WTC11 (cell line): ENCODE data around the gene PCDH1. TPM values are rescaled to one million over a fixed set of nuclear protein-coding genes. Genes with fewer than 3 reads are reported as not detected.

Experiments used
- ATAC-seq: fragments of 200-7000 bp; cut with Tn5 transposase; 2 replicates; pipeline ENCODE4 v1.10.0; 2021; ENCODE audit warnings: mild to moderate bottlenecking, moderate library complexity
- CTCF ChIA-PET: fragments of 300-600 bp; sonication (Branson Sonifier 250); formaldehyde crosslinking; loops from one replicate; lab custom pipeline; 2021; ENCODE audit warnings: antibody characterized with exemption; lab: Charles Lee
- POLR2A ChIA-PET: fragments of 350-600 bp; sonication (Branson Sonifier 250); formaldehyde crosslinking; loops from one replicate; lab custom pipeline; 2021; ENCODE audit warnings: antibody characterized with exemption; lab: Charles Lee
- DNase-seq: peaks from one replicate; pipeline ENCODE4 v3.0.0; 2021; ENCODE audit warnings: low spot score
- H3K27ac Mint-ChIP-seq: 2 replicates; pipeline ENCODE4 v1.8.0; 2021; ENCODE audit warnings: mixed read lengths
- H3K27me3 Mint-ChIP-seq: 2 replicates; pipeline ENCODE4 v1.8.0; 2021; ENCODE audit warnings: low read depth, mild to moderate bottlenecking, moderate library complexity, mixed read lengths
- H3K36me3 Mint-ChIP-seq: 2 replicates; pipeline ENCODE4 v1.8.0; 2021; ENCODE audit warnings: mixed read lengths
- H3K4me1 Mint-ChIP-seq: 2 replicates; pipeline ENCODE4 v1.8.0; 2022; ENCODE audit warnings: mixed read lengths
- H3K4me3 Mint-ChIP-seq: 2 replicates; pipeline ENCODE4 v1.8.0; 2021; ENCODE audit warnings: mild to moderate bottlenecking, moderate library complexity, mixed read lengths
- H3K9me3 Mint-ChIP-seq: 2 replicates; pipeline ENCODE4 v1.8.0; 2021; ENCODE audit warnings: mixed read lengths
- AFF4 ChIP-seq: sonication (generic); formaldehyde crosslinking; IDR thresholded peaks from 2 replicates; pipeline ENCODE4 v1.8.1; 2023; ENCODE audit warnings: mild to moderate bottlenecking, missing genetic modification reagents, borderline replicate concordance
- ATF1 ChIP-seq: sonication (generic); formaldehyde crosslinking; IDR thresholded peaks from 2 replicates; pipeline ENCODE4 v1.8.1; 2023; ENCODE audit warnings: mild to moderate bottlenecking, moderate library complexity, missing genetic modification reagents
- CBFB ChIP-seq: sonication (generic); formaldehyde crosslinking; IDR thresholded peaks from 2 replicates; pipeline ENCODE4 v1.8.1; 2022; ENCODE audit warnings: mild to moderate bottlenecking, low read depth, missing genetic modification reagents
- CREM ChIP-seq: sonication (generic); formaldehyde crosslinking; IDR thresholded peaks from 2 replicates; pipeline ENCODE4 v1.8.1; 2022; ENCODE audit warnings: mild to moderate bottlenecking, missing genetic modification reagents, moderate library complexity
- E2F1 ChIP-seq: sonication (generic); formaldehyde crosslinking; IDR thresholded peaks from 2 replicates; pipeline ENCODE4 v1.8.0; 2022; ENCODE audit warnings: mild to moderate bottlenecking, missing genetic modification reagents
- ELF4 ChIP-seq: sonication (generic); formaldehyde crosslinking; IDR thresholded peaks from 2 replicates; pipeline ENCODE4 v1.8.1; 2022; ENCODE audit warnings: low read depth, mild to moderate bottlenecking, moderate library complexity, missing genetic modification reagents
- ETV6 ChIP-seq: sonication (generic); formaldehyde crosslinking; IDR thresholded peaks from 2 replicates; pipeline ENCODE4 v1.8.1; 2022; ENCODE audit warnings: mild to moderate bottlenecking, missing genetic modification reagents
- JUN ChIP-seq: sonication (generic); formaldehyde crosslinking; IDR thresholded peaks from 2 replicates; pipeline ENCODE4 v1.8.0; 2023; ENCODE audit warnings: mild to moderate bottlenecking, missing genetic modification reagents
- KAT7 ChIP-seq: sonication (generic); formaldehyde crosslinking; IDR thresholded peaks from 2 replicates; pipeline ENCODE4 v1.8.1; 2023; ENCODE audit warnings: missing genetic modification reagents, mild to moderate bottlenecking, borderline replicate concordance
- MYBL2 ChIP-seq: sonication (generic); formaldehyde crosslinking; IDR thresholded peaks from 2 replicates; pipeline ENCODE4 v1.8.1; 2023; ENCODE audit warnings: mild to moderate bottlenecking, moderate library complexity, missing genetic modification reagents
- TEAD4 ChIP-seq: sonication (generic); formaldehyde crosslinking; IDR thresholded peaks from 2 replicates; pipeline ENCODE4 v1.8.0; 2022; ENCODE audit warnings: mild to moderate bottlenecking, missing genetic modification reagents
- ZBTB21 ChIP-seq: sonication (generic); formaldehyde crosslinking; IDR thresholded peaks from 2 replicates; pipeline ENCODE4 v1.8.1; 2023; ENCODE audit warnings: mild to moderate bottlenecking, missing genetic modification reagents, borderline replicate concordance
- ZBTB43 ChIP-seq: sonication (generic); formaldehyde crosslinking; IDR thresholded peaks from 2 replicates; pipeline ENCODE4 v1.8.1; 2023; ENCODE audit warnings: mild to moderate bottlenecking, missing genetic modification reagents
- ZNF219 ChIP-seq: sonication (generic); formaldehyde crosslinking; IDR thresholded peaks from 2 replicates; pipeline ENCODE4 v1.8.0; 2023; ENCODE audit warnings: missing genetic modification reagents, mild to moderate bottlenecking, borderline replicate concordance
- ZNF232 ChIP-seq: sonication (generic); formaldehyde crosslinking; IDR thresholded peaks from 2 replicates; pipeline ENCODE4 v1.8.0; 2022; ENCODE audit warnings: mild to moderate bottlenecking, missing genetic modification reagents
- ZNF317 ChIP-seq: sonication (generic); formaldehyde crosslinking; IDR thresholded peaks from 2 replicates; pipeline ENCODE4 v1.8.1; 2023; ENCODE audit warnings: low read depth, mild to moderate bottlenecking, moderate library complexity, missing genetic modification reagents, borderline replicate concordance
- total RNA-seq: library from RNA; stranded (reverse); gene quantifications from 3 replicates; pipeline ENCODE4 v1.2.3, GENCODE V29; 2021
- TF ChIP-seq, protein P1 (sequence below): sonication (generic); formaldehyde crosslinking; IDR thresholded peaks from 2 replicates; pipeline ENCODE4 v1.8.0; 2022; ENCODE audit warnings: missing genetic modification reagents
- TF ChIP-seq, protein P2 (sequence below): sonication (generic); formaldehyde crosslinking; IDR thresholded peaks from 2 replicates; pipeline ENCODE4 v1.8.0; 2022; ENCODE audit warnings: mild to moderate bottlenecking, missing genetic modification reagents
- TF ChIP-seq, protein P3 (sequence below): sonication (generic); formaldehyde crosslinking; IDR thresholded peaks from 2 replicates; pipeline ENCODE4 v1.8.1; 2023; ENCODE audit warnings: mild to moderate bottlenecking, missing genetic modification reagents, moderate library complexity
- TF ChIP-seq, protein P4 (sequence below): sonication (generic); formaldehyde crosslinking; IDR thresholded peaks from 2 replicates; pipeline ENCODE4 v1.8.1; 2022; ENCODE audit warnings: mild to moderate bottlenecking, moderate library complexity, missing genetic modification reagents

PCDH1 gene
- total RNA-seq, 1 experiment from 2014 or later: 105 TPM

- TF ChIP-seq, protein P1, sequence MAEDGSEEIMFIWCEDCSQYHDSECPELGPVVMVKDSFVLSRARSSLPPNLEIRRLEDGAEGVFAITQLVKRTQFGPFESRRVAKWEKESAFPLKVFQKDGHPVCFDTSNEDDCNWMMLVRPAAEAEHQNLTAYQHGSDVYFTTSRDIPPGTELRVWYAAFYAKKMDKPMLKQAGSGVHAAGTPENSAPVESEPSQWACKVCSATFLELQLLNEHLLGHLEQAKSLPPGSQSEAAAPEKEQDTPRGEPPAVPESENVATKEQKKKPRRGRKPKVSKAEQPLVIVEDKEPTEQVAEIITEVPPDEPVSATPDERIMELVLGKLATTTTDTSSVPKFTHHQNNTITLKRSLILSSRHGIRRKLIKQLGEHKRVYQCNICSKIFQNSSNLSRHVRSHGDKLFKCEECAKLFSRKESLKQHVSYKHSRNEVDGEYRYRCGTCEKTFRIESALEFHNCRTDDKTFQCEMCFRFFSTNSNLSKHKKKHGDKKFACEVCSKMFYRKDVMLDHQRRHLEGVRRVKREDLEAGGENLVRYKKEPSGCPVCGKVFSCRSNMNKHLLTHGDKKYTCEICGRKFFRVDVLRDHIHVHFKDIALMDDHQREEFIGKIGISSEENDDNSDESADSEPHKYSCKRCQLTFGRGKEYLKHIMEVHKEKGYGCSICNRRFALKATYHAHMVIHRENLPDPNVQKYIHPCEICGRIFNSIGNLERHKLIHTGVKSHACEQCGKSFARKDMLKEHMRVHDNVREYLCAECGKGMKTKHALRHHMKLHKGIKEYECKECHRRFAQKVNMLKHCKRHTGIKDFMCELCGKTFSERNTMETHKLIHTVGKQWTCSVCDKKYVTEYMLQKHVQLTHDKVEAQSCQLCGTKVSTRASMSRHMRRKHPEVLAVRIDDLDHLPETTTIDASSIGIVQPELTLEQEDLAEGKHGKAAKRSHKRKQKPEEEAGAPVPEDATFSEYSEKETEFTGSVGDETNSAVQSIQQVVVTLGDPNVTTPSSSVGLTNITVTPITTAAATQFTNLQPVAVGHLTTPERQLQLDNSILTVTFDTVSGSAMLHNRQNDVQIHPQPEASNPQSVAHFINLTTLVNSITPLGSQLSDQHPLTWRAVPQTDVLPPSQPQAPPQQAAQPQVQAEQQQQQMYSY (CRISPR knock-in tag): peak; percentile 50; the same call in 1 of the 2 replicates
- 0 out of 2 replicates have a peak, but pooled peaks have one; percentile 75 for TF ChIP-seq AFF4 (CRISPR knock-in tag)
Measured at GRCh38 chr5:141876628-141877355, 1.4 kb downstream of the PCDH1 start (continued).

GRCh38 chr5:141875795-141876627 lies 2.2 kb downstream of the PCDH1 start:
- Mint-ChIP-seq H3K27me3 (peaks cover 2% of the 10 kb centered on the region; the same call in 1 of the 2 replicates), H3K27ac (peak overlapping the region; percentile 58; the same call in 1 of the 2 replicates), H3K9me3 (no peaks in the 10 kb centered on the region), H3K36me3 (peaks cover 8% of the 10 kb centered on the region; the same call in 1 of the 2 replicates), H3K4me1 (peaks cover 68% of the 10 kb centered on the region), H3K4me3 (peak overlapping the region; percentile 95)
- ChIA-PET CTCF (interaction anchor here (0.6 to 10.0 kb wide), 17 partner anchors 17 to 212 kb away, joined by 3 to 406 read pairs (median 4); no protein-coding TSS in a partner anchor), POLR2A (interaction anchor here (0.6 to 7.1 kb wide), 13 partner anchors 20 to 697 kb away, joined by 3 to 66 read pairs (median 4); partner anchors contain the start of gene DELE1)
- ATAC-seq (peak; percentile 8), DNase-seq (peak; percentile 65)
- TF ChIP-seq ETV6 (CRISPR knock-in tag) (peak; percentile 20; the same call in 1 of the 2 replicates), ZBTB21 (CRISPR knock-in tag) (peak; percentile 21; the same call in 1 of the 2 replicates), E2F1 (CRISPR knock-in tag) (no peak), ZNF317 (no peak), JUN (CRISPR knock-in tag) (peak; percentile 63; the same call in 1 of the 2 replicates), CREM (CRISPR knock-in tag) (0 out of 2 replicates have a peak, but pooled peaks have one; percentile 42), ZNF219 (CRISPR knock-in tag) (peak; percentile 64; the same call in 1 of the 2 replicates), ZBTB43 (CRISPR knock-in tag) (peak; percentile 22), CBFB (CRISPR knock-in tag) (no peak), KAT7 (CRISPR knock-in tag) (peak; percentile 11; the same call in 1 of the 2 replicates), ATF1 (CRISPR knock-in tag) (0 out of 2 replicates have a peak, but pooled peaks have one; percentile 66), MYBL2 (CRISPR knock-in tag) (no peak), ZNF232 (CRISPR knock-in tag) (no peak), ELF4 (CRISPR knock-in tag) (0 out of 2 replicates have a peak, but pooled peaks have one; percentile 58), TEAD4 (peak; percentile 32; the same call in 1 of the 2 replicates)
- TF ChIP-seq, protein P2, sequence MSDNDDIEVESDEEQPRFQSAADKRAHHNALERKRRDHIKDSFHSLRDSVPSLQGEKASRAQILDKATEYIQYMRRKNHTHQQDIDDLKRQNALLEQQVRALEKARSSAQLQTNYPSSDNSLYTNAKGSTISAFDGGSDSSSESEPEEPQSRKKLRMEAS (CRISPR knock-in tag): peak; percentile 59; the same call in 1 of the 2 replicates
- TF ChIP-seq, protein P3, sequence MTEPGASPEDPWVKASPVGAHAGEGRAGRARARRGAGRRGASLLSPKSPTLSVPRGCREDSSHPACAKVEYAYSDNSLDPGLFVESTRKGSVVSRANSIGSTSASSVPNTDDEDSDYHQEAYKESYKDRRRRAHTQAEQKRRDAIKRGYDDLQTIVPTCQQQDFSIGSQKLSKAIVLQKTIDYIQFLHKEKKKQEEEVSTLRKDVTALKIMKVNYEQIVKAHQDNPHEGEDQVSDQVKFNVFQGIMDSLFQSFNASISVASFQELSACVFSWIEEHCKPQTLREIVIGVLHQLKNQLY (CRISPR knock-in tag): no peak
- TF ChIP-seq, protein P4, sequence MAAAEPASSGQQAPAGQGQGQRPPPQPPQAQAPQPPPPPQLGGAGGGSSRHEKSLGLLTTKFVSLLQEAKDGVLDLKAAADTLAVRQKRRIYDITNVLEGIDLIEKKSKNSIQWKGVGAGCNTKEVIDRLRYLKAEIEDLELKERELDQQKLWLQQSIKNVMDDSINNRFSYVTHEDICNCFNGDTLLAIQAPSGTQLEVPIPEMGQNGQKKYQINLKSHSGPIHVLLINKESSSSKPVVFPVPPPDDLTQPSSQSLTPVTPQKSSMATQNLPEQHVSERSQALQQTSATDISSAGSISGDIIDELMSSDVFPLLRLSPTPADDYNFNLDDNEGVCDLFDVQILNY: peak; percentile 54
